ENCODE data around the gene ARSG. TPM values are rescaled to one million over a fixed set of nuclear protein-coding genes. Genes with fewer than 3 reads are reported as not detected.
A peak's percentile ranks its signal among the peaks of the same experiment; 100 is the strongest.

Gene ARSG
- total and polyA plus RNA-seq, 2 experiments from 2014 or later: 1.7 to 5.1 TPM

DNA sequence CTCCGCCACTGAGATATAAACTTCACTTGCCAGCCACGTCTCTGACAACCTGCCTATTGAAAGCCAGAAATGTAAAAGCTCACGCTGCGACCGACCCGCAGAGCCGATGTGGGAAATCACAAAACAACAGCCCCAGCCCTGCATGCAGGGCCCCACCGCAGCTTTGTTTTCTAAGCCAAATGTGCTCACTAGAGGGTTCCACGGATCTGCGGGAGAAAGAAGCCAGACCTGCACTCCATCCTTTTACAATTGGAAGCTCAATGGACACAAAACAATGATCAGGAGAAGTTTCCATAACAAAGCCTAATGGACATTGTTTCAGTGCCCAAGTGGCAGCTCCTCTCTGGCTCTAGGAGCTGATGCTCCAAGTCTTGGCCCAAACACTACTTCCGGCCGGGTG, 132.9 kb downstream of the ARSG start:
- H4K20me1 ChIP-seq (replicated peaks; ENCODE audit: insufficient read depth): no peaks in the 10 kb centered on the region
- Mint-ChIP-seq H3K27ac (0 out of 2 replicates have a peak overlapping the region, but pooled peaks have one; percentile 27), H3K9me3 (peaks cover 9% of the 10 kb centered on the region; the same call in 2 of the 3 replicates), H3K4me3 (no peak overlapping the region), H3K36me3 (ENCODE audit: low read depth) (peaks cover 34% of the 10 kb centered on the region), H3K4me1 (peaks cover 27% of the 10 kb centered on the region), H3K27me3 (ENCODE audit: insufficient read depth, low read depth, poor library complexity) (peaks cover 8% of the 10 kb centered on the region)
- no peaks in the 10 kb centered on the region for H3K9me2 ChIP-seq (ENCODE audit: insufficient read depth)
- TF ChIP-seq NANOG (IDR thresholded peaks at IDR 0.05; ENCODE audit: borderline replicate concordance) (no peak), ZNF331 (CRISPR knock-in tag; IDR thresholded peaks at IDR 0.05; ENCODE audit: low read depth) (no peak), ZNF462 (CRISPR knock-in tag; IDR thresholded peaks at IDR 0.05) (no peak), ETS1 (IDR thresholded peaks at IDR 0.05) (no peak), JUNB (IDR thresholded peaks at IDR 0.05; ENCODE audit: unreplicated experiment) (no peak), ZNF114 (CRISPR knock-in tag; IDR thresholded peaks at IDR 0.05) (no peak), EZH2 (IDR thresholded peaks at IDR 0.05; ENCODE audit: low read depth, unreplicated experiment) (no peak), POLR2AphosphoS5 (IDR thresholded peaks at IDR 0.05; ENCODE audit: low read depth) (no peak), CREB1 (CRISPR knock-in tag; IDR thresholded peaks at IDR 0.05; ENCODE audit: low read depth) (no peak), STAT1 (IDR thresholded peaks at IDR 0.05; ENCODE audit: unreplicated experiment) (no peak), EZH2phosphoT487 (IDR thresholded peaks at IDR 0.05; ENCODE audit: unreplicated experiment) (no peak)
- TF ChIP-seq, protein P1, sequence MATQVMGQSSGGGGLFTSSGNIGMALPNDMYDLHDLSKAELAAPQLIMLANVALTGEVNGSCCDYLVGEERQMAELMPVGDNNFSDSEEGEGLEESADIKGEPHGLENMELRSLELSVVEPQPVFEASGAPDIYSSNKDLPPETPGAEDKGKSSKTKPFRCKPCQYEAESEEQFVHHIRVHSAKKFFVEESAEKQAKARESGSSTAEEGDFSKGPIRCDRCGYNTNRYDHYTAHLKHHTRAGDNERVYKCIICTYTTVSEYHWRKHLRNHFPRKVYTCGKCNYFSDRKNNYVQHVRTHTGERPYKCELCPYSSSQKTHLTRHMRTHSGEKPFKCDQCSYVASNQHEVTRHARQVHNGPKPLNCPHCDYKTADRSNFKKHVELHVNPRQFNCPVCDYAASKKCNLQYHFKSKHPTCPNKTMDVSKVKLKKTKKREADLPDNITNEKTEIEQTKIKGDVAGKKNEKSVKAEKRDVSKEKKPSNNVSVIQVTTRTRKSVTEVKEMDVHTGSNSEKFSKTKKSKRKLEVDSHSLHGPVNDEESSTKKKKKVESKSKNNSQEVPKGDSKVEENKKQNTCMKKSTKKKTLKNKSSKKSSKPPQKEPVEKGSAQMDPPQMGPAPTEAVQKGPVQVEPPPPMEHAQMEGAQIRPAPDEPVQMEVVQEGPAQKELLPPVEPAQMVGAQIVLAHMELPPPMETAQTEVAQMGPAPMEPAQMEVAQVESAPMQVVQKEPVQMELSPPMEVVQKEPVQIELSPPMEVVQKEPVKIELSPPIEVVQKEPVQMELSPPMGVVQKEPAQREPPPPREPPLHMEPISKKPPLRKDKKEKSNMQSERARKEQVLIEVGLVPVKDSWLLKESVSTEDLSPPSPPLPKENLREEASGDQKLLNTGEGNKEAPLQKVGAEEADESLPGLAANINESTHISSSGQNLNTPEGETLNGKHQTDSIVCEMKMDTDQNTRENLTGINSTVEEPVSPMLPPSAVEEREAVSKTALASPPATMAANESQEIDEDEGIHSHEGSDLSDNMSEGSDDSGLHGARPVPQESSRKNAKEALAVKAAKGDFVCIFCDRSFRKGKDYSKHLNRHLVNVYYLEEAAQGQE (IDR thresholded peaks at IDR 0.05; ENCODE audit: unreplicated experiment): no peak
- TF ChIP-seq, protein P2, sequence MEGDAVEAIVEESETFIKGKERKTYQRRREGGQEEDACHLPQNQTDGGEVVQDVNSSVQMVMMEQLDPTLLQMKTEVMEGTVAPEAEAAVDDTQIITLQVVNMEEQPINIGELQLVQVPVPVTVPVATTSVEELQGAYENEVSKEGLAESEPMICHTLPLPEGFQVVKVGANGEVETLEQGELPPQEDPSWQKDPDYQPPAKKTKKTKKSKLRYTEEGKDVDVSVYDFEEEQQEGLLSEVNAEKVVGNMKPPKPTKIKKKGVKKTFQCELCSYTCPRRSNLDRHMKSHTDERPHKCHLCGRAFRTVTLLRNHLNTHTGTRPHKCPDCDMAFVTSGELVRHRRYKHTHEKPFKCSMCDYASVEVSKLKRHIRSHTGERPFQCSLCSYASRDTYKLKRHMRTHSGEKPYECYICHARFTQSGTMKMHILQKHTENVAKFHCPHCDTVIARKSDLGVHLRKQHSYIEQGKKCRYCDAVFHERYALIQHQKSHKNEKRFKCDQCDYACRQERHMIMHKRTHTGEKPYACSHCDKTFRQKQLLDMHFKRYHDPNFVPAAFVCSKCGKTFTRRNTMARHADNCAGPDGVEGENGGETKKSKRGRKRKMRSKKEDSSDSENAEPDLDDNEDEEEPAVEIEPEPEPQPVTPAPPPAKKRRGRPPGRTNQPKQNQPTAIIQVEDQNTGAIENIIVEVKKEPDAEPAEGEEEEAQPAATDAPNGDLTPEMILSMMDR (conservative IDR thresholded peaks at IDR 0.05; ENCODE audit: low read depth in 2 of 2): no peak
- peaks cover 21% of the 10 kb centered on the region for H3K4me1 ChIP-seq (ENCODE audit: insufficient read depth)
- no peaks in the 10 kb centered on the region for H3F3A ChIP-seq (replicated peaks; ENCODE audit: low read depth)
- H3K79me2 ChIP-seq (replicated peaks; ENCODE audit: insufficient read depth): no peaks in the 10 kb centered on the region
- H2AFZ ChIP-seq: no peak overlapping the region
- peak; percentile 42 for DNase-seq (ENCODE audit: low spot score)
- peak; percentile 73 for ATAC-seq
- H3K27me3 ChIP-seq (ENCODE audit: insufficient read depth): no peaks in the 10 kb centered on the region
- no peak overlapping the region for H3K4me3 ChIP-seq
- no peak overlapping the region for H3K4me2 ChIP-seq
- no peaks in the 10 kb centered on the region for H3K36me3 ChIP-seq (ENCODE audit: insufficient read depth)
- H3K27ac ChIP-seq (ENCODE audit: low read depth): no peak overlapping the region
